ENCODE measurements around the gene MRPL55.
A peak's percentile ranks its signal among the peaks of the same experiment; 100 is the strongest.

Gene MRPL55

GRCh38 chr1:228084797-228085196 lies 24.3 kb downstream of the MRPL55 start:
- no peak for DNase-seq (ENCODE audit: low spot score)

GRCh38 chr1:228084325-228084724 lies 24.8 kb downstream of the MRPL55 start:
- peak; percentile 58 for DNase-seq (ENCODE audit: low spot score)

- DNase-seq (ENCODE audit: low spot score), result no peak
Measured at GRCh38 chr1:228083871-228084278, 25.2 kb downstream of the MRPL55 start.

- DNase-seq (ENCODE audit: low spot score), result no peak
Measured at GRCh38 chr1:228082918-228083870, 25.9 kb downstream of the MRPL55 start.

GRCh38 chr1:228082214-228082917 lies 26.7 kb downstream of the MRPL55 start, which contains the start of gene ARF1:
Gene ARF1, plus strand, starts transcription at chr1:228082708. Its CDS starts 14,407 bp downstream, at chr1:228097115.
- peak; percentile 99 for DNase-seq (ENCODE audit: low spot score)

GRCh38 chr1:228081578-228082213 lies 27.4 kb downstream of the MRPL55 start:
- DNase-seq (ENCODE audit: low spot score), result no peak

- no peak for DNase-seq (ENCODE audit: low spot score)
Measured at GRCh38 chr1:228081144-228081543, 28.0 kb downstream of the MRPL55 start.

- DNase-seq (ENCODE audit: low spot score), result no peak
Measured at GRCh38 chr1:228079601-228080263, 29.4 kb downstream of the MRPL55 start.

- DNase-seq (ENCODE audit: low spot score), result no peak
Measured at GRCh38 chr1:228079013-228079412, 30.1 kb downstream of the MRPL55 start.

GRCh38 chr1:228077565-228078330 lies 31.4 kb downstream of the MRPL55 start:
- no peak for DNase-seq (ENCODE audit: low spot score)

- DNase-seq (ENCODE audit: low spot score), result no peak
Measured at GRCh38 chr1:228076796-228077430, 32.2 kb downstream of the MRPL55 start.

- DNase-seq (ENCODE audit: low spot score), result no peak
Measured at GRCh38 chr1:228075801-228076271, 33.3 kb downstream of the MRPL55 start.

- no peak for DNase-seq (ENCODE audit: low spot score)
Measured at GRCh38 chr1:228074954-228075730, 34.0 kb downstream of the MRPL55 start.

GRCh38 chr1:228073857-228074545 lies 35.1 kb downstream of the MRPL55 start:
- DNase-seq (ENCODE audit: low spot score), result no peak

- DNase-seq (ENCODE audit: low spot score), result no peak
Measured at GRCh38 chr1:228073061-228073856, 35.8 kb downstream of the MRPL55 start.

GRCh38 chr1:228072658-228073043 lies 36.4 kb downstream of the MRPL55 start:
- no peak for DNase-seq (ENCODE audit: low spot score)

GRCh38 chr1:228071839-228072657 lies 37.1 kb downstream of the MRPL55 start:
- DNase-seq (ENCODE audit: low spot score), result no peak

Data from AG08395 (cell line).